Trophoblast cell (in vitro differentiated cells and primary cell): Measurements from ENCODE around the gene COL5A1.

ENCODE experiments used
- DNase-seq, 2 donors: peaks; one replicate each; pipeline ENCODE4 v3.0.0-alpha.2; 2016
- H2AFZ ChIP-seq: 2 replicates; pipeline ENCODE4 v1.6.1; 2013; ENCODE audit warnings: low read length, moderate library complexity, mild to moderate bottlenecking; ENCODE audit not compliant: insufficient read depth, poor library complexity
- H2AK5ac ChIP-seq: 2 replicates; pipeline ENCODE4 v1.6.1; 2013; ENCODE audit warnings: mild to moderate bottlenecking, low read length
- H2BK120ac ChIP-seq: 2 replicates; pipeline ENCODE4 v1.6.1; 2013; ENCODE audit warnings: low read length, mild to moderate bottlenecking, moderate library complexity; ENCODE audit not compliant: insufficient read depth, poor library complexity
- H2BK12ac ChIP-seq: 2 replicates; pipeline ENCODE4 v1.6.1; 2013; ENCODE audit warnings: mild to moderate bottlenecking, low read length, moderate library complexity
- H2BK5ac ChIP-seq: 2 replicates; pipeline ENCODE4 v1.6.1; 2013; ENCODE audit warnings: low read length, low read depth, moderate library complexity, mild to moderate bottlenecking; ENCODE audit not compliant: poor library complexity
- H3K14ac ChIP-seq: 2 replicates; pipeline ENCODE4 v1.6.1; 2013; ENCODE audit warnings: mild to moderate bottlenecking, low read length
- H3K18ac ChIP-seq: 2 replicates; pipeline ENCODE4 v1.6.1; 2013; ENCODE audit warnings: mild to moderate bottlenecking, low read length
- H3K23ac ChIP-seq: 2 replicates; pipeline ENCODE4 v1.6.1; 2013; ENCODE audit warnings: low read length
- H3K27ac ChIP-seq: 2 replicates; pipeline ENCODE4 v1.5.1; 2013; ENCODE audit warnings: low read depth, mild to moderate bottlenecking, inconsistent platforms, low read length, moderate library complexity
- H3K27me3 ChIP-seq: 2 replicates; pipeline ENCODE4 v1.6.1; 2013; ENCODE audit warnings: inconsistent platforms, mild to moderate bottlenecking, low read length, moderate library complexity; ENCODE audit not compliant: insufficient read depth
- H3K36me3 ChIP-seq, 2 experiments: 1 replicate in 1 of 2; 2 replicates in 1 of 2; pipeline ENCODE4 v1.6.1; 2013; ENCODE audit warnings: low read length in 2 of 2, mild to moderate bottlenecking in 2 of 2, moderate library complexity in 1 of 2; ENCODE audit not compliant: insufficient read depth in 2 of 2, control insufficient read depth in 1 of 2
- H3K4ac ChIP-seq: 2 replicates; pipeline ENCODE4 v1.6.1; 2013; ENCODE audit warnings: low read depth, mild to moderate bottlenecking, low read length, moderate library complexity
- H3K4me1 ChIP-seq, 2 experiments: 1 replicate in 1 of 2; 2 replicates in 1 of 2; pipeline ENCODE4 v1.6.1; 2013; ENCODE audit warnings: low read length in 2 of 2, mild to moderate bottlenecking in 2 of 2, moderate library complexity in 1 of 2; ENCODE audit not compliant: insufficient read depth in 2 of 2, control insufficient read depth in 1 of 2
- H3K4me2 ChIP-seq: 2 replicates; pipeline ENCODE4 v1.6.1; 2013; ENCODE audit warnings: inconsistent platforms, mild to moderate bottlenecking, low read length, moderate library complexity
- H3K4me3 ChIP-seq: 2 replicates; pipeline ENCODE4 v1.5.1; 2013; ENCODE audit warnings: mild to moderate bottlenecking, low read depth, low read length, inconsistent platforms
- H3K79me1 ChIP-seq: one replicate; pipeline ENCODE4 v1.6.1; 2013; ENCODE audit warnings: low read length
- H3K79me2 ChIP-seq: 2 replicates; pipeline ENCODE4 v1.6.1; 2013; ENCODE audit warnings: low read length, mild to moderate bottlenecking; ENCODE audit not compliant: control insufficient read depth, insufficient read depth, poor library complexity
- H3K9ac ChIP-seq: 2 replicates; pipeline ENCODE4 v1.6.1; 2013; ENCODE audit warnings: mild to moderate bottlenecking, low read length
- H3K9me3 ChIP-seq: 2 replicates; pipeline ENCODE4 v1.6.1; 2013; ENCODE audit warnings: low read depth, mild to moderate bottlenecking, control low read depth, inconsistent platforms, low read length; ENCODE audit not compliant: insufficient read depth
- H4K12ac ChIP-seq: 2 replicates; pipeline ENCODE4 v1.6.1; 2013; ENCODE audit warnings: low read depth, mild to moderate bottlenecking, low read length, moderate library complexity
- H4K8ac ChIP-seq: 2 replicates; pipeline ENCODE4 v1.6.1; 2013; ENCODE audit warnings: low read depth, mild to moderate bottlenecking, low read length, moderate library complexity
- H4K91ac ChIP-seq: one replicate; pipeline ENCODE4 v1.6.1; 2013; ENCODE audit warnings: low read depth, mild to moderate bottlenecking, low read length, moderate library complexity
- WGBS: extraction: QIAGEN DNeasy Blood & Tissue Kit; methylation state at CpG from one replicate; pipeline ENCODE4 v1.1.7; 2013; ENCODE audit warnings: missing lambda C conversion rate; ENCODE audit not compliant: insufficient read length, insufficient coverage; ENCODE audit errors: extremely low coverage; 5-methylcytosine and 5-hydroxymethylcytosine counted together

The COL5A1 gene

DNA sequence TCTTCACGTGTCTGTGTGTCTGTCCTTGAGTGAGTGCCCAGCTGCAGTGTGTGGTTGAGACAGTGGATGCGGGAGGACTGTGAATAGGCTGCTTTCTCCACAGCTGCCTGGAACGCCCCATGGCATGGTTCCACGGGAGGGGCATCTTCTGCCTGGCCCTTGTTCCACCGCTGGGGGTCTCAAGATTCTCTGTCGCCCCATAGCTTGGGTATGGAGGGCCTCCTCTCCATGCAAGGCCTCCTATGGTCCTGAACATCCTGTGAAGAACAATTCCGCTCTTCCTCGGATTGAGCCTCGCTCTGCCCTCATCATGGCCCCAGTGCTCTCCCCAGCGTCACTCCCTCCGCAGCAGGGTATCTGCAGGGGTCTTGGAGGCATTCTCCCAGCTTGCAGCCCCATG, 36.1 kb downstream of the COL5A1 start:
- Histone ChIP-seq H3K27ac (no peak overlapping the region), H2BK120ac (no peak overlapping the region), H3K79me1 (peaks cover 17% of the 10 kb centered on the region), H3K27me3 (no peaks in the 10 kb centered on the region), H2BK12ac (no peak overlapping the region), H3K9me3 (no peaks in the 10 kb centered on the region), H3K4me1 (peaks cover 27 to 39% of the 10 kb centered on the region in 2 experiments), H3K4me2 (no peak overlapping the region), H4K8ac (no peak overlapping the region), H3K4ac (peak overlapping the region; percentile 19), H3K79me2 (peaks cover 16% of the 10 kb centered on the region), H3K36me3 (peaks cover 13 to 26% of the 10 kb centered on the region in 2 experiments), H3K9ac (no peak overlapping the region), H3K4me3 (peak overlapping the region; percentile 14), H3K23ac (no peak overlapping the region), H4K91ac (no peak overlapping the region), H3K18ac (no peak overlapping the region), H4K12ac (no peak overlapping the region), H2AFZ (no peak overlapping the region), H2BK5ac (no peak overlapping the region), H3K14ac (no peak overlapping the region), H2AK5ac (no peak overlapping the region)
- no CpG with 5 or more reads among the region's 11 CpGs for WGBS
- DNase-seq = no peak

DNA sequence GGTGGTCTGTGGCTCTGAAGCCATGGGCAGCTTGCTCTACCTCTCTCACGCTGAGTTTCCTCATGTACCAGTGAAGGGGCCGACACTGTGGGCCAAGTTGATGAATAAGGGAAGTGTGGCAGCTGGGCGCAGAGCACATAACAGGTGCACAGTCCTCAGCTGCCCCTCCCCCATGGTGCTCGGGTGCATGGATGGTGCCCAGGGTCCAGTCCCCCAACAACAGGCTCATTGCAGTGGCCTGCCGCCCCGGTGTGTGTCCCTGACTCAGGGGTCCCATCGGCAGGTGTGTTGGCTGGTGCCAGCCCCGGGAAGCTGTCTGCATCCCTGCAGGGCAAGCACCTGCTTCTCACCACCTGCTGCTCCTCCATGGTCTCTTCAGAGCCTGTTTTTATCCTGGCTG, 36.6 kb downstream of the COL5A1 start:
- no CpG with 5 or more reads among the region's 8 CpGs for WGBS
- Histone ChIP-seq H3K79me2 (peaks cover 16% of the 10 kb centered on the region), H3K4me3 (peak overlapping the region; percentile 14), H2BK120ac (no peak overlapping the region), H3K9me3 (no peaks in the 10 kb centered on the region), H2AFZ (no peak overlapping the region), H3K9ac (no peak overlapping the region), H4K8ac (no peak overlapping the region), H3K27ac (no peak overlapping the region), H3K27me3 (no peaks in the 10 kb centered on the region), H4K91ac (no peak overlapping the region), H4K12ac (no peak overlapping the region), H3K4ac (peak overlapping the region; percentile 50), H3K14ac (no peak overlapping the region), H3K4me2 (no peak overlapping the region), H3K79me1 (peaks cover 17% of the 10 kb centered on the region), H2BK5ac (no peak overlapping the region), H2AK5ac (no peak overlapping the region), H3K23ac (no peak overlapping the region), H3K4me1 (peaks cover 27 to 39% of the 10 kb centered on the region in 2 experiments), H3K36me3 (peaks cover 13 to 30% of the 10 kb centered on the region in 2 experiments), H2BK12ac (no peak overlapping the region), H3K18ac (peak overlapping the region; percentile 1)
- no peak for DNase-seq

- Histone ChIP-seq H3K18ac (no peak overlapping the region), H4K8ac (no peak overlapping the region), H3K36me3 (peaks cover 15 to 32% of the 10 kb centered on the region in 2 experiments), H3K79me1 (peaks cover 17% of the 10 kb centered on the region), H3K27ac (no peak overlapping the region), H3K23ac (no peak overlapping the region), H2AFZ (no peak overlapping the region), H3K4me3 (no peak overlapping the region), H3K14ac (no peak overlapping the region), H3K9ac (no peak overlapping the region), H3K4ac (peak overlapping the region; percentile 50), H3K4me2 (no peak overlapping the region), H2BK5ac (no peak overlapping the region), H2BK120ac (no peak overlapping the region), H3K79me2 (peaks cover 16% of the 10 kb centered on the region), H3K27me3 (no peaks in the 10 kb centered on the region), H4K91ac (no peak overlapping the region), H3K9me3 (no peaks in the 10 kb centered on the region), H4K12ac (no peak overlapping the region), H2BK12ac (no peak overlapping the region), H2AK5ac (no peak overlapping the region), H3K4me1 (peaks cover 27 to 39% of the 10 kb centered on the region in 2 experiments)
- WGBS = no CpG with 5 or more reads among the region's 17 CpGs
- DNase-seq = no peak
Measured at GRCh38 chr9:134678666-134679443, 37.3 kb downstream of the COL5A1 start.

DNA sequence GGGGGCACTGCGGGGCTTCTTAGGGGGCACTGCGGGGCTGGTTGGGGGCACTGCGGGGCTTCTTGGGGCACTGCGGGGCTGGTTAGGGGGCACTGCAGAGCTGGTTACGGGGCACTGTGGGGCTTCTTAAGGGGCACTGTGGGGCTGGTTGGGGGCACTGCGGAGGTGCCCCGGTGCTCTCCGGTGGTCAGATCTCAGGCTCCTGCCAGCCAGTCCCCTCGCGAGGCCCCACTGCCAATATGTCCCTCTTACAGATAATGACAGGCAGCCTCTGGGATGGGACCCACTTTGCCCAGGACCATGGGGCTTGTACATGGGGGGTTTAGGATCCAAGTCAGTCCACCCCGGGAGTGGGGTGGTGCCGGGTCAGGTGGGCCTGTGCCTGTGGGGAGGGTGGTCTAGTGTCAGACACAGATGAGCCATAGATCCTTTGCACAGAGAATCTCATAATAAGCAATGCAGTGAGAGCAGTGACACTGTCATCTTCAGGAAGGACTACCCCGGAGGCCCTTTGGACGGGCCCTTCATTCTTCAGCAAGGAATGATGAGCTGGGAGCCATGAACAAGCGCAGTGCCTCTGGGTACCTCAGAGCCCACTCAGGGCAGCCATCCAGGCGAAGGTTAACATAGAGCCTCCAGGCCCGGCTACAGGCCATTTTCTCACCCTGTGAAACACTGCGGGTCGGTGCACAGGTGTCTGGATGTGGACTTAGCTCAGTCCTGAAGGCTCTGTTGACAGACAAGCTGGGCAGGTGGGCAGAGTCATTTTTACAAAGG, 38.2 kb downstream of the COL5A1 start:
- Histone ChIP-seq H2AFZ (no peak overlapping the region), H3K36me3 (peaks cover 21 to 39% of the 10 kb centered on the region in 2 experiments), H2BK120ac (peak overlapping the region; percentile 25), H2BK12ac (peak overlapping the region; percentile 87), H3K27me3 (no peaks in the 10 kb centered on the region), H2BK5ac (peak overlapping the region; percentile 2), H3K4me2 (no peak overlapping the region), H3K79me2 (peaks cover 16% of the 10 kb centered on the region), H4K12ac (no peak overlapping the region), H4K91ac (peak overlapping the region; percentile 11), H3K9me3 (no peaks in the 10 kb centered on the region), H3K23ac (no peak overlapping the region), H3K4me1 (peaks cover 27 to 39% of the 10 kb centered on the region in 2 experiments), H3K4me3 (no peak overlapping the region), H3K14ac (peak overlapping the region; percentile 42), H3K79me1 (peaks cover 17% of the 10 kb centered on the region), H3K9ac (no peak overlapping the region), H2AK5ac (peak overlapping the region; percentile 72), H3K27ac (peak overlapping the region; percentile 63), H3K4ac (no peak overlapping the region), H4K8ac (no peak overlapping the region), H3K18ac (peak overlapping the region; percentile 77)
- no peak for DNase-seq
- WGBS = no CpG with 5 or more reads among the region's 19 CpGs
